ENCODE data around the gene ZNF107. TPM values are rescaled to one million over a fixed set of nuclear protein-coding genes. Genes with fewer than 3 reads are reported as not detected.

The ZNF107 gene
- total and polyA plus RNA-seq, 2 experiments from 2014 or later = 14.8 to 55.3 TPM

DNA sequence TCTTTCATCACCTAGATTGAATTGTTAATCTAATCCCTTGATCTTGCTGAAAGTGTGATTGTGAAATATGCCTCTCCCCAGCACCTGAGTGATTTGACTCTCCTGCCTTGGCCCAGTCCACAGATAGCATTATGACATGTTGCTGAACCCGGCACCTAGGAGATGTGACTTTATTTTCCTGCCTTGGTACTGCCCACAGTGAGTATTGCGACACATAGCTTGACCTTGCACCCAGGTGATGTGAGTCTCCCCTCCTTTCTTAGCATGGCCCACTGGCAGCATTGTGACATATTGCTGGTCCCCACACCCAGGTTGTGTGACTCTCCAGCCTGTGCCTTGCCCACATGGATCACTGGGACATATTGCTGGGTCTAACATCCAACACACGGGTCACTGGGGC is 32.5 kb upstream of the ZNF107 start (continued):
- TF ChIP-seq, protein P1, sequence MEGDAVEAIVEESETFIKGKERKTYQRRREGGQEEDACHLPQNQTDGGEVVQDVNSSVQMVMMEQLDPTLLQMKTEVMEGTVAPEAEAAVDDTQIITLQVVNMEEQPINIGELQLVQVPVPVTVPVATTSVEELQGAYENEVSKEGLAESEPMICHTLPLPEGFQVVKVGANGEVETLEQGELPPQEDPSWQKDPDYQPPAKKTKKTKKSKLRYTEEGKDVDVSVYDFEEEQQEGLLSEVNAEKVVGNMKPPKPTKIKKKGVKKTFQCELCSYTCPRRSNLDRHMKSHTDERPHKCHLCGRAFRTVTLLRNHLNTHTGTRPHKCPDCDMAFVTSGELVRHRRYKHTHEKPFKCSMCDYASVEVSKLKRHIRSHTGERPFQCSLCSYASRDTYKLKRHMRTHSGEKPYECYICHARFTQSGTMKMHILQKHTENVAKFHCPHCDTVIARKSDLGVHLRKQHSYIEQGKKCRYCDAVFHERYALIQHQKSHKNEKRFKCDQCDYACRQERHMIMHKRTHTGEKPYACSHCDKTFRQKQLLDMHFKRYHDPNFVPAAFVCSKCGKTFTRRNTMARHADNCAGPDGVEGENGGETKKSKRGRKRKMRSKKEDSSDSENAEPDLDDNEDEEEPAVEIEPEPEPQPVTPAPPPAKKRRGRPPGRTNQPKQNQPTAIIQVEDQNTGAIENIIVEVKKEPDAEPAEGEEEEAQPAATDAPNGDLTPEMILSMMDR (conservative IDR thresholded peaks at IDR 0.05; ENCODE audit: low read depth in 2 of 2) = no peak
- TF ChIP-seq EZH2 (IDR thresholded peaks at IDR 0.05; ENCODE audit: low read depth, unreplicated experiment) (no peak), ZNF114 (CRISPR knock-in tag; IDR thresholded peaks at IDR 0.05) (no peak)

DNA sequence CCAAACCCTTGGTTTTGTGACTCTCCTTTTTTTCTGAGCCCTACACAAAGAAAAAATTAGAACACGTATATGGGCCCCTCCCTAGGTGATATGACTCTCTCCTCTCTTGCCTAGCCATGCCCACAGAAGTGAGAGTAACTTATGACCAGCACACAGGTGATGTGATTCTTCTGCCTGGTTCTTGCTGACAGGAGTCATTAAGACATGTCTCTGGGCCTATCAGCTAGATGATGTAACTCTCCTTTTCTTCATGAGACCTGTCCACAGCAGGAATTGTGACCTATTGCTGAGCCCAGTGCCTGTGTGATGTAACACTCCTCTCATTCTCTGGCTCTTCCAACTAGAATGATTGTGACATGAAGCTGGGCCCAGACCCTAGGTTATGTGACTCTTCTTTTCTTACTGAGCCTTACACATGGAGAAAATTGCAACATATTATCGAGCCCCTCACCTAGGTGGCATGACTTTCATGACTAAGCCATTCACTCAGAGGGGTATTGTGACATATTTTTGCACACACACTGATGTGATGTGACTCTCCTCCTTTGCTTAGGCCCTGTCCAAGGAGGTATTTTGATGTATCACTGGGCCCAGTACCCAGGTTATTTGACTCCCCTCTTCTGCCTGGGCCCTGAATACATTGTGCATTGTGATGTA is 31.4 kb upstream of the ZNF107 start:
- no peaks in the 10 kb centered on the region for H3F3A ChIP-seq (replicated peaks; ENCODE audit: low read depth)
- H3K36me3 Mint-ChIP-seq (ENCODE audit: low read depth) = peaks cover 9% of the 10 kb centered on the region; the same call in 2 of the 3 replicates
- no peaks in the 10 kb centered on the region for H3K36me3 ChIP-seq (ENCODE audit: insufficient read depth)
- H3K4me2 ChIP-seq = no peak overlapping the region
- ATAC-seq (no peak), DNase-seq (ENCODE audit: low spot score) (no peak)
- H4K20me1 ChIP-seq (replicated peaks; ENCODE audit: insufficient read depth) = no peaks in the 10 kb centered on the region
- peaks cover 14% of the 10 kb centered on the region for H3K9me3 Mint-ChIP-seq
- no peaks in the 10 kb centered on the region for H3K4me1 Mint-ChIP-seq
- H3K9me2 ChIP-seq (ENCODE audit: insufficient read depth) = no peaks in the 10 kb centered on the region
- no peak overlapping the region for H3K4me3 Mint-ChIP-seq
- no peak overlapping the region for H3K27ac ChIP-seq (ENCODE audit: low read depth)
- H3K27ac Mint-ChIP-seq = no peak overlapping the region
- no peak overlapping the region for H3K4me3 ChIP-seq
- no peaks in the 10 kb centered on the region for H3K27me3 ChIP-seq (ENCODE audit: insufficient read depth)
- no peak overlapping the region for H2AFZ ChIP-seq
- H3K27me3 Mint-ChIP-seq (ENCODE audit: insufficient read depth, low read depth, poor library complexity) = peaks cover 2% of the 10 kb centered on the region
- H3K79me2 ChIP-seq (replicated peaks; ENCODE audit: insufficient read depth) = no peaks in the 10 kb centered on the region
- H3K4me1 ChIP-seq (ENCODE audit: insufficient read depth) = no peaks in the 10 kb centered on the region
- TF ChIP-seq EZH2 (IDR thresholded peaks at IDR 0.05; ENCODE audit: low read depth, unreplicated experiment) = no peak
- TF ChIP-seq, protein P2, sequence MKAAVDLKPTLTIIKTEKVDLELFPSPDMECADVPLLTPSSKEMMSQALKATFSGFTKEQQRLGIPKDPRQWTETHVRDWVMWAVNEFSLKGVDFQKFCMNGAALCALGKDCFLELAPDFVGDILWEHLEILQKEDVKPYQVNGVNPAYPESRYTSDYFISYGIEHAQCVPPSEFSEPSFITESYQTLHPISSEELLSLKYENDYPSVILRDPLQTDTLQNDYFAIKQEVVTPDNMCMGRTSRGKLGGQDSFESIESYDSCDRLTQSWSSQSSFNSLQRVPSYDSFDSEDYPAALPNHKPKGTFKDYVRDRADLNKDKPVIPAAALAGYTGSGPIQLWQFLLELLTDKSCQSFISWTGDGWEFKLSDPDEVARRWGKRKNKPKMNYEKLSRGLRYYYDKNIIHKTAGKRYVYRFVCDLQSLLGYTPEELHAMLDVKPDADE (IDR thresholded peaks at IDR 0.05) = no peak
- no peak for TF ChIP-seq STAT1 (IDR thresholded peaks at IDR 0.05; ENCODE audit: unreplicated experiment)
- no peak for TF ChIP-seq ZNF331 (CRISPR knock-in tag; IDR thresholded peaks at IDR 0.05; ENCODE audit: low read depth)
- TF ChIP-seq POLR2AphosphoS5 (IDR thresholded peaks at IDR 0.05; ENCODE audit: low read depth) = no peak
- no peak for TF ChIP-seq JUNB (IDR thresholded peaks at IDR 0.05; ENCODE audit: unreplicated experiment)
- no peak for TF ChIP-seq ZNF114 (CRISPR knock-in tag; IDR thresholded peaks at IDR 0.05)
- TF ChIP-seq NANOG (IDR thresholded peaks at IDR 0.05; ENCODE audit: borderline replicate concordance) = no peak
- TF ChIP-seq, protein P3, sequence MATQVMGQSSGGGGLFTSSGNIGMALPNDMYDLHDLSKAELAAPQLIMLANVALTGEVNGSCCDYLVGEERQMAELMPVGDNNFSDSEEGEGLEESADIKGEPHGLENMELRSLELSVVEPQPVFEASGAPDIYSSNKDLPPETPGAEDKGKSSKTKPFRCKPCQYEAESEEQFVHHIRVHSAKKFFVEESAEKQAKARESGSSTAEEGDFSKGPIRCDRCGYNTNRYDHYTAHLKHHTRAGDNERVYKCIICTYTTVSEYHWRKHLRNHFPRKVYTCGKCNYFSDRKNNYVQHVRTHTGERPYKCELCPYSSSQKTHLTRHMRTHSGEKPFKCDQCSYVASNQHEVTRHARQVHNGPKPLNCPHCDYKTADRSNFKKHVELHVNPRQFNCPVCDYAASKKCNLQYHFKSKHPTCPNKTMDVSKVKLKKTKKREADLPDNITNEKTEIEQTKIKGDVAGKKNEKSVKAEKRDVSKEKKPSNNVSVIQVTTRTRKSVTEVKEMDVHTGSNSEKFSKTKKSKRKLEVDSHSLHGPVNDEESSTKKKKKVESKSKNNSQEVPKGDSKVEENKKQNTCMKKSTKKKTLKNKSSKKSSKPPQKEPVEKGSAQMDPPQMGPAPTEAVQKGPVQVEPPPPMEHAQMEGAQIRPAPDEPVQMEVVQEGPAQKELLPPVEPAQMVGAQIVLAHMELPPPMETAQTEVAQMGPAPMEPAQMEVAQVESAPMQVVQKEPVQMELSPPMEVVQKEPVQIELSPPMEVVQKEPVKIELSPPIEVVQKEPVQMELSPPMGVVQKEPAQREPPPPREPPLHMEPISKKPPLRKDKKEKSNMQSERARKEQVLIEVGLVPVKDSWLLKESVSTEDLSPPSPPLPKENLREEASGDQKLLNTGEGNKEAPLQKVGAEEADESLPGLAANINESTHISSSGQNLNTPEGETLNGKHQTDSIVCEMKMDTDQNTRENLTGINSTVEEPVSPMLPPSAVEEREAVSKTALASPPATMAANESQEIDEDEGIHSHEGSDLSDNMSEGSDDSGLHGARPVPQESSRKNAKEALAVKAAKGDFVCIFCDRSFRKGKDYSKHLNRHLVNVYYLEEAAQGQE (IDR thresholded peaks at IDR 0.05; ENCODE audit: unreplicated experiment) = no peak
- TF ChIP-seq, protein P4, sequence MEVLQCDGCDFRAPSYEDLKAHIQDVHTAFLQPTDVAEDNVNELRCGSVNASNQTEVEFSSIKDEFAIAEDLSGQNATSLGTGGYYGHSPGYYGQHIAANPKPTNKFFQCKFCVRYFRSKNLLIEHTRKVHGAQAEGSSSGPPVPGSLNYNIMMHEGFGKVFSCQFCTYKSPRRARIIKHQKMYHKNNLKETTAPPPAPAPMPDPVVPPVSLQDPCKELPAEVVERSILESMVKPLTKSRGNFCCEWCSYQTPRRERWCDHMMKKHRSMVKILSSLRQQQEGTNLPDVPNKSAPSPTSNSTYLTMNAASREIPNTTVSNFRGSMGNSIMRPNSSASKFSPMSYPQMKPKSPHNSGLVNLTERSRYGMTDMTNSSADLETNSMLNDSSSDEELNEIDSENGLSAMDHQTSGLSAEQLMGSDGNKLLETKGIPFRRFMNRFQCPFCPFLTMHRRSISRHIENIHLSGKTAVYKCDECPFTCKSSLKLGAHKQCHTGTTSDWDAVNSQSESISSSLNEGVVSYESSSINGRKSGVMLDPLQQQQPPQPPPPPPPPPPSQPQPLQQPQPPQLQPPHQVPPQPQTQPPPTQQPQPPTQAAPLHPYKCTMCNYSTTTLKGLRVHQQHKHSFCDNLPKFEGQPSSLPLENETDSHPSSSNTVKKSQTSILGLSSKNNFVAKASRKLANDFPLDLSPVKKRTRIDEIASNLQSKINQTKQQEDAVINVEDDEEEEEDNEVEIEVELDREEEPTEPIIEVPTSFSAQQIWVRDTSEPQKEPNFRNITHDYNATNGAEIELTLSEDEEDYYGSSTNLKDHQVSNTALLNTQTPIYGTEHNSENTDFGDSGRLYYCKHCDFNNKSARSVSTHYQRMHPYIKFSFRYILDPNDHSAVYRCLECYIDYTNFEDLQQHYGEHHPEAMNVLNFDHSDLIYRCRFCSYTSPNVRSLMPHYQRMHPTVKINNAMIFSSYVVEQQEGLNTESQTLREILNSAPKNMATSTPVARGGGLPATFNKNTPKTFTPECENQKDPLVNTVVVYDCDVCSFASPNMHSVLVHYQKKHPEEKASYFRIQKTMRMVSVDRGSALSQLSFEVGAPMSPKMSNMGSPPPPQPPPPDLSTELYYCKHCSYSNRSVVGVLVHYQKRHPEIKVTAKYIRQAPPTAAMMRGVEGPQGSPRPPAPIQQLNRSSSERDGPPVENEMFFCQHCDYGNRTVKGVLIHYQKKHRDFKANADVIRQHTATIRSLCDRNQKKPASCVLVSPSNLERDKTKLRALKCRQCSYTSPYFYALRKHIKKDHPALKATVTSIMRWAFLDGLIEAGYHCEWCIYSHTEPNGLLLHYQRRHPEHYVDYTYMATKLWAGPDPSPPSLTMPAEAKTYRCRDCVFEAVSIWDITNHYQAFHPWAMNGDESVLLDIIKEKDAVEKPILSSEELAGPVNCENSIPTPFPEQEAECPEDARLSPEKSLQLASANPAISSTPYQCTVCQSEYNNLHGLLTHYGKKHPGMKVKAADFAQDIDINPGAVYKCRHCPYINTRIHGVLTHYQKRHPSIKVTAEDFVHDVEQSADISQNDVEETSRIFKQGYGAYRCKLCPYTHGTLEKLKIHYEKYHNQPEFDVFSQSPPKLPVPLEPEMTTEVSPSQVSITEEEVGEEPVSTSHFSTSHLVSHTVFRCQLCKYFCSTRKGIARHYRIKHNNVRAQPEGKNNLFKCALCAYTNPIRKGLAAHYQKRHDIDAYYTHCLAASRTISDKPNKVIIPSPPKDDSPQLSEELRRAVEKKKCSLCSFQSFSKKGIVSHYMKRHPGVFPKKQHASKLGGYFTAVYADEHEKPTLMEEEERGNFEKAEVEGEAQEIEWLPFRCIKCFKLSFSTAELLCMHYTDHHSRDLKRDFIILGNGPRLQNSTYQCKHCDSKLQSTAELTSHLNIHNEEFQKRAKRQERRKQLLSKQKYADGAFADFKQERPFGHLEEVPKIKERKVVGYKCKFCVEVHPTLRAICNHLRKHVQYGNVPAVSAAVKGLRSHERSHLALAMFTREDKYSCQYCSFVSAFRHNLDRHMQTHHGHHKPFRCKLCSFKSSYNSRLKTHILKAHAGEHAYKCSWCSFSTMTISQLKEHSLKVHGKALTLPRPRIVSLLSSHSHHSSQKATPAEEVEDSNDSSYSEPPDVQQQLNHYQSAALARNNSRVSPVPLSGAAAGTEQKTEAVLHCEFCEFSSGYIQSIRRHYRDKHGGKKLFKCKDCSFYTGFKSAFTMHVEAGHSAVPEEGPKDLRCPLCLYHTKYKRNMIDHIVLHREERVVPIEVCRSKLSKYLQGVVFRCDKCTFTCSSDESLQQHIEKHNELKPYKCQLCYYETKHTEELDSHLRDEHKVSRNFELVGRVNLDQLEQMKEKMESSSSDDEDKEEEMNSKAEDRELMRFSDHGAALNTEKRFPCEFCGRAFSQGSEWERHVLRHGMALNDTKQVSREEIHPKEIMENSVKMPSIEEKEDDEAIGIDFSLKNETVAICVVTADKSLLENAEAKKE (CRISPR knock-in tag; IDR thresholded peaks at IDR 0.05) = no peak
- no peak for TF ChIP-seq EZH2phosphoT487 (IDR thresholded peaks at IDR 0.05; ENCODE audit: unreplicated experiment)
- TF ChIP-seq CREB1 (CRISPR knock-in tag; IDR thresholded peaks at IDR 0.05; ENCODE audit: low read depth) = no peak
